Left ventricle myocardium inferior (tissue), 1 donor: ENCODE data around the gene QPCTL. TPM values are rescaled to one million over a fixed set of nuclear protein-coding genes. Genes with fewer than 3 reads are reported as not detected.

ENCODE experiments used
- DNase-seq: peaks from one replicate; pipeline ENCODE4 v3.0.0-alpha.2; 2020
- H3K27ac ChIP-seq: fragments of 200-600 bp; replicated peaks from 2 replicates; pipeline ENCODE4 v1.8.0; 2021
- H3K27me3 ChIP-seq: fragments of 200-600 bp; 2 replicates; pipeline ENCODE4 v1.8.0; 2021; ENCODE audit warnings: low read depth
- H3K36me3 ChIP-seq: fragments of 200-600 bp; 2 replicates; pipeline ENCODE4 v1.8.0; 2021
- H3K4me1 ChIP-seq: fragments of 200-600 bp; 2 replicates; pipeline ENCODE4 v1.8.0; 2021
- H3K4me3 ChIP-seq: fragments of 200-600 bp; 2 replicates; pipeline ENCODE4 v1.8.0; 2021; ENCODE audit warnings: mild to moderate bottlenecking, moderate library complexity
- H3K9me3 ChIP-seq: fragments of 200-600 bp; replicated peaks from 2 replicates; pipeline ENCODE4 v1.8.0; 2021
- CTCF ChIP-seq: fragments of 200-600 bp; IDR thresholded peaks from 2 replicates; pipeline ENCODE4 v1.8.0; 2021; ENCODE audit warnings: antibody characterized with exemption, mild to moderate bottlenecking, borderline replicate concordance
- intact Hi-C: fragments of 100-400 bp; cut with micrococcal nuclease; formaldehyde crosslinking; loops from one replicate; pipeline ENCODE4 v1.11.0; 2022
- total RNA-seq: library from RNA; stranded (reverse); fragmentation: NEBNext Ultra II Directional; extraction: Animal tissue kit (Norgen Biotek cat#: 25700); gene quantifications from one replicate; pipeline ENCODE4 v1.2.1, GENCODE V29; 2021
- donor health status: DM: no; HTN: yes; CAD: no; lungs with severe emphysema.

QPCTL gene
- total RNA-seq, 1 donor from 2014 or later, result 2.2 TPM

GRCh38 chr19:45691516-45692186 is 815 bp upstream of the QPCTL start, which contains the start of gene SNRPD2:
Gene SNRPD2 (minus strand): TSS chr19:45691953. CDS start chr19:45691888, 65 bp downstream.
- Histone ChIP-seq H3K4me3 (peak within 1 kb of the TSS; percentile 73), H3K9me3 (no peaks in the 10 kb centered on the region), H3K4me1 (peaks cover 28% of the 10 kb centered on the region), H3K36me3 (peaks cover 23% of the 10 kb centered on the region), H3K27ac (peak within 1 kb of the TSS; percentile 83), H3K27me3 (no peaks in the 10 kb centered on the region)
- peak; percentile 91 for DNase-seq
- no peak for TF ChIP-seq CTCF
- intact Hi-C loops, result no loop called here

GRCh38 chr19:45693106-45693788 is 781 bp downstream of the QPCTL start:
- Histone ChIP-seq H3K36me3 (peaks cover 7% of the 10 kb centered on the region), H3K4me1 (peaks cover 28% of the 10 kb centered on the region), H3K9me3 (no peaks in the 10 kb centered on the region), H3K27me3 (no peaks in the 10 kb centered on the region), H3K4me3 (peak overlapping the region; percentile 73), H3K27ac (peak overlapping the region; percentile 83)
- intact Hi-C loops, result no loop called here
- DNase-seq, result peak; percentile 79
- TF ChIP-seq CTCF, result peak; percentile 93

GRCh38 chr19:45701676-45702075 is 9.2 kb downstream of the QPCTL start:
- Histone ChIP-seq H3K27me3 (no peaks in the 10 kb centered on the region), H3K4me1 (no peaks in the 10 kb centered on the region), H3K36me3 (peaks cover 3% of the 10 kb centered on the region), H3K9me3 (no peaks in the 10 kb centered on the region), H3K27ac (no peak overlapping the region), H3K4me3 (no peak overlapping the region)
- no peak for TF ChIP-seq CTCF
- intact Hi-C loops, result no loop called here
- DNase-seq, result no peak

GRCh38 chr19:45705115-45705514 is 12.6 kb downstream of the QPCTL start:
- DNase-seq, result no peak
- no peaks in the 10 kb centered on the region for H3K9me3 ChIP-seq
- H3K36me3 ChIP-seq, result peaks cover 3% of the 10 kb centered on the region
- no peaks in the 10 kb centered on the region for H3K27me3 ChIP-seq
- no peak for TF ChIP-seq CTCF
- no peak overlapping the region for H3K4me3 ChIP-seq
- no peak overlapping the region for H3K27ac ChIP-seq
- no peaks in the 10 kb centered on the region for H3K4me1 ChIP-seq
- intact Hi-C loops, result no loop called here

GRCh38 chr19:45705710-45706415 is 13.4 kb downstream of the QPCTL start:
- Histone ChIP-seq H3K9me3 (no peaks in the 10 kb centered on the region), H3K36me3 (peaks cover 3% of the 10 kb centered on the region), H3K27ac (no peak overlapping the region), H3K4me1 (no peaks in the 10 kb centered on the region), H3K27me3 (no peaks in the 10 kb centered on the region), H3K4me3 (no peak overlapping the region)
- DNase-seq, result no peak
- TF ChIP-seq CTCF, result no peak
- intact Hi-C loops, result no loop called here
